ENCODE measurements around the gene WFDC9. TPM values are rescaled to one million over a fixed set of nuclear protein-coding genes. Genes with fewer than 3 reads are reported as not detected.

WFDC9 gene
- total RNA-seq, 1 experiment from 2014 or later, result not detected

DNA sequence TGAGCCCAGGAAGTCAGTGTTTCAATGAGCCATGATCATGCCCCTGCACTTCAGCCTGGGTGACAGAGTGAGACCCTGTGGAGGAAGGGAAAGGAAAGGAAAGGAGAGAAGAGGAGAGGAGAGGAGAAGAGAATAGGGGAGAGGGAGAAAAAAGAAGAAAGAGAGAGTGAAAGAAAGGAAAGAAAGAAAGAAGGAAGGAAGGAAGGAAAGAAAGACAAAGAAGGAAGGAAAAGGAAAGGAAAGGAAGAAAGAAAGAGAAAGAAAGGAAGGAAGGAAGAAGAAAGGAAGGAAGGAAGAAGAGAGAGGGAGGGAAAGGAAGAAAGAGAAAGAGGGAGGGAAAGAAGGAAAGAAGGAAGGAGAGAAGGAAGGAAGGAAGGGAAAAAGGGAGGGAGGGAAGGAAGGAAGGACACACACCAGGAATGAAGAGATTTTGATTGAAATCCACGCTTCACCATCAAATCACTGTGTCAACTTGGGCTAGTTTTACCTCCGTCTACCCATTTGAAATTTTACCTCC, 66.3 kb downstream of the WFDC9 start:
- Histone ChIP-seq H3K4me1 (ENCODE audit: insufficient read depth, low read length) (no peaks in the 10 kb centered on the region), H3K14ac (ENCODE audit: insufficient read depth, low read length) (no peak overlapping the region), H2BK15ac (ENCODE audit: low read depth, low read length) (no peak overlapping the region), H3K23ac (ENCODE audit: insufficient read length, low read depth, low read length) (no peak overlapping the region), H3K9ac (ENCODE audit: extremely low read depth, insufficient read length, low read length) (no peak overlapping the region), H3K4me2 (ENCODE audit: insufficient read depth, insufficient read length, low read length) (no peak overlapping the region), H3K79me2 (ENCODE audit: insufficient read depth, low read length) (no peaks in the 10 kb centered on the region; the same call in 1 of the 2 replicates), H2AK5ac (ENCODE audit: insufficient read length, low read length) (no peak overlapping the region), H3K56ac (ENCODE audit: insufficient read length, low read depth, low read length) (no peak overlapping the region), H4K20me1 (ENCODE audit: control insufficient read depth, insufficient read depth, insufficient read length) (no peaks in the 10 kb centered on the region), H4K8ac (replicated peaks; ENCODE audit: insufficient read length, low read depth, low read length) (no peak overlapping the region), H2AFZ (ENCODE audit: low read length) (no peak overlapping the region), H3K27ac (ENCODE audit: insufficient read length, low read depth, low read length) (no peak overlapping the region), H3T11ph (ENCODE audit: low read length) (no peak overlapping the region), H3K79me1 (ENCODE audit: insufficient read depth, low read depth, low read length, poor library complexity, severe bottlenecking) (no peaks in the 10 kb centered on the region), H2BK20ac (ENCODE audit: low read depth, low read length, poor library complexity, severe bottlenecking) (no peak overlapping the region), H3K4ac (ENCODE audit: low read depth, low read length) (no peak overlapping the region), H2BK5ac (ENCODE audit: insufficient read length, low read length) (no peak overlapping the region), H2BK120ac (ENCODE audit: low read depth, low read length, poor library complexity, severe bottlenecking) (no peak overlapping the region), H3K23me2 (ENCODE audit: insufficient read length, low read depth, low read length, poor library complexity, severe bottlenecking) (no peaks in the 10 kb centered on the region), H3K9me3 (ENCODE audit: control insufficient read depth, low read depth, low read length) (no peaks in the 10 kb centered on the region), H3K27me3 (ENCODE audit: insufficient read depth, low read length) (no peaks in the 10 kb centered on the region; the same call in 1 of the 2 replicates), H2BK12ac (ENCODE audit: insufficient read length, low read depth, low read length) (no peak overlapping the region), H4K5ac (ENCODE audit: insufficient read length, low read depth, low read length) (no peak overlapping the region), H3K18ac (ENCODE audit: insufficient read length, low read depth, low read length) (no peak overlapping the region), H4K91ac (ENCODE audit: insufficient read length, low read depth, low read length) (no peak overlapping the region)
- Mint-ChIP-seq H3K4me1 (no peaks in the 10 kb centered on the region), H3K9me3 (no peaks in the 10 kb centered on the region; a peak in 1 of 5 replicates), H3K36me3 (ENCODE audit: insufficient read depth in 1 of 3, low read depth in 3 of 3) (no peaks in the 10 kb centered on the region), H3K4me3 (no peak overlapping the region), H3K27ac (peak overlapping the region in 1 of 3 experiments; percentile 16; a peak in 1 of 7 replicates), H3K27me3 (ENCODE audit: low read depth) (peaks cover 4% of the 10 kb centered on the region; the same call in 1 of the 2 replicates)
- DNase-seq, result no peak
- no CpG with 5 or more reads among the region's 2 CpGs for WGBS (ENCODE audit: extremely low coverage, insufficient read length, low lambda C conversion rate)
- TF ChIP-seq, protein P1, sequence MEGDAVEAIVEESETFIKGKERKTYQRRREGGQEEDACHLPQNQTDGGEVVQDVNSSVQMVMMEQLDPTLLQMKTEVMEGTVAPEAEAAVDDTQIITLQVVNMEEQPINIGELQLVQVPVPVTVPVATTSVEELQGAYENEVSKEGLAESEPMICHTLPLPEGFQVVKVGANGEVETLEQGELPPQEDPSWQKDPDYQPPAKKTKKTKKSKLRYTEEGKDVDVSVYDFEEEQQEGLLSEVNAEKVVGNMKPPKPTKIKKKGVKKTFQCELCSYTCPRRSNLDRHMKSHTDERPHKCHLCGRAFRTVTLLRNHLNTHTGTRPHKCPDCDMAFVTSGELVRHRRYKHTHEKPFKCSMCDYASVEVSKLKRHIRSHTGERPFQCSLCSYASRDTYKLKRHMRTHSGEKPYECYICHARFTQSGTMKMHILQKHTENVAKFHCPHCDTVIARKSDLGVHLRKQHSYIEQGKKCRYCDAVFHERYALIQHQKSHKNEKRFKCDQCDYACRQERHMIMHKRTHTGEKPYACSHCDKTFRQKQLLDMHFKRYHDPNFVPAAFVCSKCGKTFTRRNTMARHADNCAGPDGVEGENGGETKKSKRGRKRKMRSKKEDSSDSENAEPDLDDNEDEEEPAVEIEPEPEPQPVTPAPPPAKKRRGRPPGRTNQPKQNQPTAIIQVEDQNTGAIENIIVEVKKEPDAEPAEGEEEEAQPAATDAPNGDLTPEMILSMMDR (conservative IDR thresholded peaks at IDR 0.05), result no peak

Other genes with a start within 250 kb of the WFDC9 start
- 39.1 and 39.3 TPM in 2 replicates for gene DBNDD2, start 223.0 kb downstream of the WFDC9 start, total RNA-seq (2021)
- 73.9 and 78.9 TPM in 2 replicates for gene PIGT, start 215.1 kb downstream of the WFDC9 start, total RNA-seq (2021)
- gene WFDC2, start 161.5 kb downstream of the WFDC9 start, total RNA-seq (2021), result 57.1 and 59.6 TPM in 2 replicates
- not detected in 2 replicates for gene SPINT3, start 115.7 kb downstream of the WFDC9 start, total RNA-seq (2021)
- not detected in 2 replicates for gene WFDC6, start 91.8 kb downstream of the WFDC9 start, total RNA-seq (2021)
- not detected in 2 replicates for gene EPPIN, start 83.9 kb downstream of the WFDC9 start, total RNA-seq (2021)
- gene WFDC8, start 52.0 kb downstream of the WFDC9 start, total RNA-seq (2021), result not detected in 2 replicates
- gene WFDC10A, start 1.5 kb downstream of the WFDC9 start, total RNA-seq (2021), result not detected in 2 replicates
- gene WFDC11, start 39.0 kb upstream of the WFDC9 start, total RNA-seq (2021), result not detected in 2 replicates
- gene WFDC13, start 70.8 kb upstream of the WFDC9 start, total RNA-seq (2021), result not detected in 2 replicates
- gene WFDC10B, start 73.7 kb upstream of the WFDC9 start, total RNA-seq (2021), result not detected in 2 replicates
- not detected in 2 replicates for gene SPINT4, start 91.1 kb upstream of the WFDC9 start, total RNA-seq (2021)
- gene WFDC3, start 160.6 kb upstream of the WFDC9 start, total RNA-seq (2021), result 0.35 TPM in 1 of 2 replicates, not detected in the other
- 35.5 and 36.3 TPM in 2 replicates for gene DNTTIP1, start 160.7 kb upstream of the WFDC9 start, total RNA-seq (2021)
- 254 and 268 TPM in 2 replicates for gene UBE2C, start 181.4 kb upstream of the WFDC9 start, total RNA-seq (2021)
- 3.1 and 4.6 TPM in 2 replicates for gene TNNC2, start 196.0 kb upstream of the WFDC9 start, total RNA-seq (2021)
- 18.9 and 20.5 TPM in 2 replicates for gene SNX21, start 202.5 kb upstream of the WFDC9 start, total RNA-seq (2021)
- gene ACOT8, start 226.1 kb upstream of the WFDC9 start, total RNA-seq (2021), result 26.7 and 30.3 TPM in 2 replicates
- gene ZSWIM3, start 226.3 kb upstream of the WFDC9 start, total RNA-seq (2021), result 8.0 and 8.2 TPM in 2 replicates
- gene ZSWIM1, start 249.9 kb upstream of the WFDC9 start, total RNA-seq (2021), result 12.0 and 13.0 TPM in 2 replicates